ENCODE data around the gene SUSD4.

Gene SUSD4

DNA sequence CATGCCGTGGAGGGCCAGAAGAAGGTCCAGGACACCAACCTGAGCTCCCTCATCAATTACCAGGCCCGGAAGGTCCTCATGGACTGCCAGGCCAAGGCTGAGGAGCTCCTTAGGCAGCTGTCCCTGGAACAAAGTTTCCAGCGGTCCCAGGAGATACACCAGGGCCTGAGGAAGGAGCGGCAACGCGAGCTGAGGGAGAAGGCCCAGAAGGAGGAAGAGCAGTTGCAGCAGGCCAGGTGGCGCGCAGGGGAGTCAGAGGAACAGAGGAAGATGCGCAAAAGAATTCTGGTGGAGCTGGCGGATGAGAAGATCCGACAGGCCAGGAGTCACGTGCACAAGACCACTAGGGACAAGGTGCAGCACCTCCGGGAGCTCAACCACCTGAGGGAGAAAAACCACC lies 30.7 kb upstream of the SUSD4 start:
- H3F3A ChIP-seq (ENCODE audit: insufficient read depth, low read length), result no peaks in the 10 kb centered on the region
- no peaks in the 10 kb centered on the region for H3K4me1 ChIP-seq (ENCODE audit: insufficient read depth, low read length, severe bottlenecking)
- H3K4me2 ChIP-seq (ENCODE audit: low read length), result no peak overlapping the region
- no peaks in the 10 kb centered on the region for H3K9me2 ChIP-seq (ENCODE audit: low read depth, low read length)
- H3K9ac ChIP-seq (ENCODE audit: low read length), result no peak overlapping the region
- H2AFZ ChIP-seq (ENCODE audit: low read length), result no peak overlapping the region
- TF ChIP-seq EZH2 (IDR thresholded peaks at IDR 0.05; ENCODE audit: borderline replicate concordance, low read length), result no peak
- TF ChIP-seq, protein P1, sequence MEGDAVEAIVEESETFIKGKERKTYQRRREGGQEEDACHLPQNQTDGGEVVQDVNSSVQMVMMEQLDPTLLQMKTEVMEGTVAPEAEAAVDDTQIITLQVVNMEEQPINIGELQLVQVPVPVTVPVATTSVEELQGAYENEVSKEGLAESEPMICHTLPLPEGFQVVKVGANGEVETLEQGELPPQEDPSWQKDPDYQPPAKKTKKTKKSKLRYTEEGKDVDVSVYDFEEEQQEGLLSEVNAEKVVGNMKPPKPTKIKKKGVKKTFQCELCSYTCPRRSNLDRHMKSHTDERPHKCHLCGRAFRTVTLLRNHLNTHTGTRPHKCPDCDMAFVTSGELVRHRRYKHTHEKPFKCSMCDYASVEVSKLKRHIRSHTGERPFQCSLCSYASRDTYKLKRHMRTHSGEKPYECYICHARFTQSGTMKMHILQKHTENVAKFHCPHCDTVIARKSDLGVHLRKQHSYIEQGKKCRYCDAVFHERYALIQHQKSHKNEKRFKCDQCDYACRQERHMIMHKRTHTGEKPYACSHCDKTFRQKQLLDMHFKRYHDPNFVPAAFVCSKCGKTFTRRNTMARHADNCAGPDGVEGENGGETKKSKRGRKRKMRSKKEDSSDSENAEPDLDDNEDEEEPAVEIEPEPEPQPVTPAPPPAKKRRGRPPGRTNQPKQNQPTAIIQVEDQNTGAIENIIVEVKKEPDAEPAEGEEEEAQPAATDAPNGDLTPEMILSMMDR (IDR thresholded peaks at IDR 0.05; ENCODE audit: low read length), result no peak
- H3K27ac ChIP-seq (ENCODE audit: low read depth, low read length, poor library complexity, severe bottlenecking), result no peak overlapping the region
- no peaks in the 10 kb centered on the region for H3K36me3 ChIP-seq (ENCODE audit: insufficient read depth, low read length)
- H3K4me3 ChIP-seq (ENCODE audit: low read depth, low read length, poor library complexity, severe bottlenecking), result no peak overlapping the region
- H4K20me1 ChIP-seq (ENCODE audit: insufficient read depth, low read length), result no peaks in the 10 kb centered on the region
- no peaks in the 10 kb centered on the region for H3K79me2 ChIP-seq (ENCODE audit: insufficient read depth, low read length)
- no peaks in the 10 kb centered on the region for H3K9me3 ChIP-seq (ENCODE audit: low read length)
- H3K27me3 ChIP-seq (ENCODE audit: insufficient read depth, low read length), result no peaks in the 10 kb centered on the region

DNA sequence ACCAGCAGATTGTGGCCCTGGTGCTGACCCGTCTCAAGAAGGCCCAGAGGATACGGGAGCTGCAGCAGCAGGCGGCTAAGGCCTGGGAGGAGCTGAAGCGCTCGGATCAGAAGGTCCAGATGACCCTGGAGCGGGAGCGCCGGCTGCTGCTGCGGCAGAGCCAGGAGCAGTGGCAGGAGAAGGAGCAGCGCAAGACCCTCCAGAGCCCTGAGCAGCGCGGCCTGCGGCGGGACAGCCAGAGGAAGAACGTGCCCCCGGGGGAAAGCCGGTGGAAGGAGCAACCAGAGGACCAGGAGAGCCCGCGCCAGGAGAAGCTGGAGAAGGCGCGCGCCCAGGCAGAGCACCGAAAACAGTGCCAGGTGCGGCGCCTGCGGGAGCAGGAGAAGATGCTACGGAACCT lies 30.3 kb upstream of the SUSD4 start:
- Histone ChIP-seq H3K79me2 (ENCODE audit: insufficient read depth, low read length) (no peaks in the 10 kb centered on the region), H3K27ac (ENCODE audit: low read depth, low read length, poor library complexity, severe bottlenecking) (no peak overlapping the region), H3K4me2 (ENCODE audit: low read length) (no peak overlapping the region), H2AFZ (ENCODE audit: low read length) (no peak overlapping the region), H3K9me3 (ENCODE audit: low read length) (no peaks in the 10 kb centered on the region), H4K20me1 (ENCODE audit: insufficient read depth, low read length) (no peaks in the 10 kb centered on the region), H3F3A (ENCODE audit: insufficient read depth, low read length) (no peaks in the 10 kb centered on the region), H3K27me3 (ENCODE audit: insufficient read depth, low read length) (no peaks in the 10 kb centered on the region), H3K9ac (ENCODE audit: low read length) (no peak overlapping the region), H3K4me3 (ENCODE audit: low read depth, low read length, poor library complexity, severe bottlenecking) (no peak overlapping the region), H3K9me2 (ENCODE audit: low read depth, low read length) (no peaks in the 10 kb centered on the region), H3K36me3 (ENCODE audit: insufficient read depth, low read length) (no peaks in the 10 kb centered on the region), H3K4me1 (ENCODE audit: insufficient read depth, low read length, severe bottlenecking) (no peaks in the 10 kb centered on the region)
- TF ChIP-seq, protein P1 (IDR thresholded peaks at IDR 0.05; ENCODE audit: low read length), result no peak
- TF ChIP-seq EZH2 (IDR thresholded peaks at IDR 0.05; ENCODE audit: borderline replicate concordance, low read length), result no peak

DNA sequence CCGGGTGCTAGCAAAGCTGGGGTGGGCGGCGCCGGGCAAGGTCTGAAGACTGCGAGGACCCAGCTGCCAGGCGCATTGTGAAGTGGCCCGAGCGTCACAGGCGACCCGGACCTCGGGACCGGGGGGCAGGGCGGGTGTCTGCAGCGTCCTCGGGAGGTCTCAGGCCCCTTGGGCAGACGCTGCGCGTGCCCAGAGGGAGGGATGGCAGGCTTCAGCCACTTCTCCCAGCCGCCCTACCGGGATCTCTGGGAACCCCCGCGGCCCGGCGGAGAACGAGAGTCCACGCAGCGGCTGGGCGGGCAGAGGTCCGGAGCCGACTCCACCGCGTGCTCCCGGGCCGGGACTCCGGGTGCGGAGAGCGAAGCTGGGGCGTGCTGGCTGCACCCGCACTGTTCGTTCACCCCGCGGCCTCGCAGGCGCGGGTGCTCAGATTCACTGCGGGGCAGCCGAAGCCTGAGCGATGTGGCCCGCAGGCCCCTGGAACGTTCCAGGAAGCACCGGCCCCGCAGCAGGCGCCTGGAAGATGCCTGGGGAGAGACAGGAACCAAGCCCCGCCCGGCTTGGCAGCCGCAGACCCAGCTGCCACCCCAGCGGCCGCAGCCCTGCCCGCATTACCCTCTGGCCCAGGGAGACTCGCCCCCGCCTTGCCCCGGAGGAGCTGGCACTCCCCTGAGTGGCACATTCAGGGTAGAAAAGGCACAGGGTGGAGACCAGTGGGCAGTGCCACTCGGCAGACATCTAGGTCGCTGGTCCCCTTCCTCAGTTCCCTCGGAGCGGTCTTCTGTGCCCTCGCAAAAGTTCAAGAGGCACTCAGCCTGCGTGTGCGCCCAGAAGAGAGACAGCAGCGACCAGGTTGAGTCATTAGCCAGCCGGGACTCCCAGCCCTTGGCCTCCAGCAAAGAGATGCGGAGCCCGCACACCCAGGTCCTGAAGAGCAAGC lies 29.6 kb upstream of the SUSD4 start, which contains the start of gene CCDC185:
Gene CCDC185, plus strand, starts transcription at position 141 of the 940 bp plus-strand sequence. Its CDS starts 61 bp downstream, at position 202.
- Histone ChIP-seq H3K4me3 (ENCODE audit: low read depth, low read length, poor library complexity, severe bottlenecking) (no peak within 1 kb of the TSS), H3K4me2 (ENCODE audit: low read length) (no peak within 1 kb of the TSS)

More for the DNA sequence above, 29.6 kb upstream of the SUSD4 start, which contains the start of gene CCDC185:
- no peaks in the 10 kb centered on the region for H3K9me3 ChIP-seq (ENCODE audit: low read length)
- H3K4me1 ChIP-seq (ENCODE audit: insufficient read depth, low read length, severe bottlenecking), result no peaks in the 10 kb centered on the region
- TF ChIP-seq EZH2 (IDR thresholded peaks at IDR 0.05; ENCODE audit: borderline replicate concordance, low read length), result no peak
- TF ChIP-seq, protein P1 (IDR thresholded peaks at IDR 0.05; ENCODE audit: low read length), result no peak
- H3K9me2 ChIP-seq (ENCODE audit: low read depth, low read length), result no peaks in the 10 kb centered on the region
- no peaks in the 10 kb centered on the region for H3F3A ChIP-seq (ENCODE audit: insufficient read depth, low read length)
- H3K9ac ChIP-seq (ENCODE audit: low read length), result no peak within 1 kb of the TSS
- H2AFZ ChIP-seq (ENCODE audit: low read length), result no peak within 1 kb of the TSS
- no peaks in the 10 kb centered on the region for H4K20me1 ChIP-seq (ENCODE audit: insufficient read depth, low read length)
- no peaks in the 10 kb centered on the region for H3K36me3 ChIP-seq (ENCODE audit: insufficient read depth, low read length)
- no peaks in the 10 kb centered on the region for H3K79me2 ChIP-seq (ENCODE audit: insufficient read depth, low read length)
- no peaks in the 10 kb centered on the region for H3K27me3 ChIP-seq (ENCODE audit: insufficient read depth, low read length)
- H3K27ac ChIP-seq (ENCODE audit: low read depth, low read length, poor library complexity, severe bottlenecking), result no peak within 1 kb of the TSS

All from OCI-LY1 (cell line).